Astrocyte (in vitro differentiated cells and primary cell): Measurements from ENCODE around the gene SMAGP. TPM values are rescaled to one million over a fixed set of nuclear protein-coding genes. Genes with fewer than 3 reads are reported as not detected.

ENCODE experiments used
- DNase-seq: peaks from one replicate; pipeline ENCODE4 v3.0.0-alpha.2; 2010; ENCODE audit warnings: low read depth
- FAIRE-seq: peaks from 2 replicates; lab custom pipeline; 2011; peaks lifted over from hg19 to GRCh38; lab: Jason Lieb, UNC
- H2AFZ ChIP-seq: 2 replicates; pipeline ENCODE4 v1.6.0; 2012; ENCODE audit warnings: low read depth, low read length, inconsistent platforms
- H3K27ac ChIP-seq: 2 replicates; pipeline ENCODE4 v1.5.1; 2011; ENCODE audit warnings: low read depth, low read length, inconsistent platforms
- H3K27me3 ChIP-seq: 2 replicates; pipeline ENCODE4 v1.6.0; 2011; ENCODE audit warnings: low read length, inconsistent platforms; ENCODE audit not compliant: insufficient read depth
- H3K36me3 ChIP-seq: 2 replicates; pipeline ENCODE4 v1.5.1; 2011; ENCODE audit warnings: low read length, inconsistent platforms; ENCODE audit not compliant: insufficient read depth
- H3K4me1 ChIP-seq: 2 replicates; pipeline ENCODE4 v1.5.1; 2011; ENCODE audit warnings: low read length, inconsistent platforms; ENCODE audit not compliant: insufficient read depth
- H3K4me2 ChIP-seq: 2 replicates; pipeline ENCODE4 v1.6.0; 2012; ENCODE audit warnings: low read length, inconsistent platforms
- H3K4me3 ChIP-seq: 2 replicates; pipeline ENCODE4 v1.5.1; 2011; ENCODE audit warnings: low read depth, mild to moderate bottlenecking, low read length, inconsistent platforms; ENCODE audit not compliant: insufficient read depth
- H3K79me2 ChIP-seq: 2 replicates; pipeline ENCODE4 v1.6.0; 2012; ENCODE audit warnings: mild to moderate bottlenecking, low read length, inconsistent platforms; ENCODE audit not compliant: insufficient read depth
- H3K9ac ChIP-seq: 2 replicates; pipeline ENCODE4 v1.6.0; 2012; ENCODE audit warnings: mild to moderate bottlenecking, low read length, inconsistent platforms
- H3K9me3 ChIP-seq: 2 replicates; pipeline ENCODE4 v1.5.1; 2012; ENCODE audit warnings: low read depth, mild to moderate bottlenecking, low read length, inconsistent platforms; ENCODE audit not compliant: insufficient read depth
- H4K20me1 ChIP-seq: 2 replicates; pipeline ENCODE4 v1.6.0; 2012; ENCODE audit warnings: low read length, inconsistent platforms; ENCODE audit not compliant: insufficient read depth
- H3K27ac Mint-ChIP-seq: one replicate; pipeline ENCODE4 v1.8.0; 2021; ENCODE audit warnings: mild to moderate bottlenecking, mixed read lengths; ENCODE audit not compliant: unreplicated experiment
- H3K27me3 Mint-ChIP-seq: one replicate; pipeline ENCODE4 v1.8.0; 2021; ENCODE audit warnings: low read depth, mixed read lengths; ENCODE audit not compliant: unreplicated experiment
- H3K36me3 Mint-ChIP-seq: one replicate; pipeline ENCODE4 v1.8.0; 2021; ENCODE audit warnings: low read depth, mixed read lengths; ENCODE audit not compliant: unreplicated experiment
- H3K4me1 Mint-ChIP-seq: one replicate; pipeline ENCODE4 v1.8.0; 2021; ENCODE audit warnings: low read depth, mixed read lengths; ENCODE audit not compliant: unreplicated experiment
- H3K4me3 Mint-ChIP-seq: one replicate; pipeline ENCODE4 v1.8.0; 2021; ENCODE audit warnings: mild to moderate bottlenecking, moderate library complexity, mixed read lengths; ENCODE audit not compliant: unreplicated experiment
- H3K9me3 Mint-ChIP-seq: one replicate; pipeline ENCODE4 v1.8.0; 2021; ENCODE audit warnings: mild to moderate bottlenecking, mixed read lengths; ENCODE audit not compliant: unreplicated experiment
- EZH2 ChIP-seq: IDR thresholded peaks from 2 replicates; pipeline ENCODE4 v1.6.1; 2012; ENCODE audit warnings: mild to moderate bottlenecking, low read length, inconsistent platforms; ENCODE audit not compliant: insufficient read depth
- total RNA-seq: library from RNA; stranded (reverse); gene quantifications from 2 replicates; pipeline ENCODE4 v1.2.1, GENCODE V29; 2021
- TF ChIP-seq, protein P1 (sequence below): IDR thresholded peaks from 2 replicates; pipeline ENCODE4 v1.5.1; 2011; ENCODE audit warnings: low read depth, mild to moderate bottlenecking, inconsistent platforms, low read length, moderate library complexity; ENCODE audit not compliant: insufficient read depth

The SMAGP gene
- total RNA-seq, 1 donor from 2014 or later, result 3.6 TPM

DNA sequence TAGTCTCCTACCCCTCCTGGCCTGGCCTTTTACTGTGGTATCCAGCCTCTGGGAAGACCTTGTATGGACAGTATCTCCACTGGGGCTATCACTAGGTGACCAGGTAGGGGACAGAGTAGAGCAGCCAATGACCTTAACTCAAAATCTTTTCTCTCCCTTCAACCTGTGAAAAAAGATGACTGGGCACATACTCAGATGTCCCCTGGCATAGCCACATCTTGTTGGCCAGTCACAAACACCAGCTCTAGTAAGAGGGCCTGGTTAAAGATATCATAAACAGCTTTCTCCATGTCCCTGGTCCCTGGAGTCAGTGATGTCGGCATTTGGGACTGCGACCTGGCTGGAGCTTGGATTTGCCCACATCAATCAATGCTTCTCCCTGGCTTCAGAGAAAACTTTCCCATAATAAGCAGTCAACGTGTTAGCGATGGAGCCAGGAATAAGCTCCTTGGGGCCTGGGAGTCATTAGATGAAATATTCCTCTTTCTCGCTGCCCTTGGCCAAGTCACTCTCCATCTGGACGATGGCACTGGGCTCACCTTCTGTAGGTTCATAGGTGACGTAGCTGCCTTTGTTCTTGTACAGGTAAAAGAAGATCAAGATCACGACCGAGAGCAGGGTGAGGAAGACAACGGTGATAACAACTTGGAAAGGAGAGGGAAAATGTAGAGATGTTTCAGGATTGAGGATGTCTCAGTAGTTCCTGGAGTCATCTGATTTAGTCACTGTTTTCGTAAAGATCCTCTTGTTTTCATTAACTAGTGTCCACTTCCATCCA lies 24.6 kb downstream of the SMAGP start:
- H3K4me3 Mint-ChIP-seq, result no peak overlapping the region
- Histone ChIP-seq H3K27ac (no peak overlapping the region), H3K27me3 (no peaks in the 10 kb centered on the region), H4K20me1 (peaks cover 13% of the 10 kb centered on the region), H2AFZ (no peak overlapping the region), H3K4me2 (peak overlapping the region; percentile 64), H3K9ac (no peak overlapping the region), H3K4me3 (no peak overlapping the region), H3K9me3 (no peaks in the 10 kb centered on the region), H3K79me2 (peaks cover 32% of the 10 kb centered on the region), H3K4me1 (peaks cover 18% of the 10 kb centered on the region), H3K36me3 (peaks cover 42% of the 10 kb centered on the region)
- FAIRE-seq (no peak), DNase-seq (no peak)
- no peak for TF ChIP-seq EZH2
- TF ChIP-seq, protein P1, sequence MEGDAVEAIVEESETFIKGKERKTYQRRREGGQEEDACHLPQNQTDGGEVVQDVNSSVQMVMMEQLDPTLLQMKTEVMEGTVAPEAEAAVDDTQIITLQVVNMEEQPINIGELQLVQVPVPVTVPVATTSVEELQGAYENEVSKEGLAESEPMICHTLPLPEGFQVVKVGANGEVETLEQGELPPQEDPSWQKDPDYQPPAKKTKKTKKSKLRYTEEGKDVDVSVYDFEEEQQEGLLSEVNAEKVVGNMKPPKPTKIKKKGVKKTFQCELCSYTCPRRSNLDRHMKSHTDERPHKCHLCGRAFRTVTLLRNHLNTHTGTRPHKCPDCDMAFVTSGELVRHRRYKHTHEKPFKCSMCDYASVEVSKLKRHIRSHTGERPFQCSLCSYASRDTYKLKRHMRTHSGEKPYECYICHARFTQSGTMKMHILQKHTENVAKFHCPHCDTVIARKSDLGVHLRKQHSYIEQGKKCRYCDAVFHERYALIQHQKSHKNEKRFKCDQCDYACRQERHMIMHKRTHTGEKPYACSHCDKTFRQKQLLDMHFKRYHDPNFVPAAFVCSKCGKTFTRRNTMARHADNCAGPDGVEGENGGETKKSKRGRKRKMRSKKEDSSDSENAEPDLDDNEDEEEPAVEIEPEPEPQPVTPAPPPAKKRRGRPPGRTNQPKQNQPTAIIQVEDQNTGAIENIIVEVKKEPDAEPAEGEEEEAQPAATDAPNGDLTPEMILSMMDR, result no peak
- H3K36me3 Mint-ChIP-seq, result peaks cover 27% of the 10 kb centered on the region
- no peaks in the 10 kb centered on the region for H3K9me3 Mint-ChIP-seq
- peaks cover 19% of the 10 kb centered on the region for H3K4me1 Mint-ChIP-seq
- no peak overlapping the region for H3K27ac Mint-ChIP-seq
- peaks cover 2% of the 10 kb centered on the region for H3K27me3 Mint-ChIP-seq

DNA sequence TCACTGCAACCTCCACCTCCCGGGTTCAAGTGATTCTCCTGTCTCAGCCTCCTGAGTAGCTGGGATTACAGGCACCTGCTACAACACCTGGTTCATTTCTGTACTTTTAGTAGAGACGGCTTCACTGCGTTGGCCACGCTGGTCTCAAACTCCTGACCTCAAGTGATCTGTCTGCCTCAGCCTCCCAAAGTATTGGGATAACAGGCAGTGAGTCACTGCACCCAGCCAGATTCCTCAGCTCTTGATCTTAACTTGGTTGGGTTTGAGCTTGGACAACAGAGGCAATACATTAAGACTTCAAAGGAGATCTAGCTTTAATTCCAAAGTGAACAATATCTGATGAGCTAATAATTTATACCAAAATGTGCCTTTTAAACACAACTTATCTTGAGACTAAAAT lies 25.9 kb downstream of the SMAGP start:
- H3K4me2 ChIP-seq, result no peak overlapping the region
- H3K4me3 Mint-ChIP-seq, result no peak overlapping the region
- H3K27me3 ChIP-seq, result no peaks in the 10 kb centered on the region
- no peak overlapping the region for H2AFZ ChIP-seq
- H3K4me1 ChIP-seq, result peaks cover 26% of the 10 kb centered on the region
- peaks cover 2% of the 10 kb centered on the region for H3K27me3 Mint-ChIP-seq
- peaks cover 27% of the 10 kb centered on the region for H3K36me3 Mint-ChIP-seq
- H3K27ac Mint-ChIP-seq, result no peak overlapping the region
- no peak for TF ChIP-seq EZH2
- TF ChIP-seq, protein P1, result no peak
- DNase-seq (peak; percentile 38), FAIRE-seq (no peak)
- peaks cover 43% of the 10 kb centered on the region for H3K79me2 ChIP-seq
- H3K36me3 ChIP-seq, result peaks cover 47% of the 10 kb centered on the region
- H4K20me1 ChIP-seq, result peaks cover 19% of the 10 kb centered on the region
- H3K9ac ChIP-seq, result no peak overlapping the region
- H3K4me1 Mint-ChIP-seq, result peaks cover 23% of the 10 kb centered on the region
- H3K9me3 ChIP-seq, result no peaks in the 10 kb centered on the region
- no peaks in the 10 kb centered on the region for H3K9me3 Mint-ChIP-seq
- no peak overlapping the region for H3K4me3 ChIP-seq
- H3K27ac ChIP-seq, result no peak overlapping the region

DNA sequence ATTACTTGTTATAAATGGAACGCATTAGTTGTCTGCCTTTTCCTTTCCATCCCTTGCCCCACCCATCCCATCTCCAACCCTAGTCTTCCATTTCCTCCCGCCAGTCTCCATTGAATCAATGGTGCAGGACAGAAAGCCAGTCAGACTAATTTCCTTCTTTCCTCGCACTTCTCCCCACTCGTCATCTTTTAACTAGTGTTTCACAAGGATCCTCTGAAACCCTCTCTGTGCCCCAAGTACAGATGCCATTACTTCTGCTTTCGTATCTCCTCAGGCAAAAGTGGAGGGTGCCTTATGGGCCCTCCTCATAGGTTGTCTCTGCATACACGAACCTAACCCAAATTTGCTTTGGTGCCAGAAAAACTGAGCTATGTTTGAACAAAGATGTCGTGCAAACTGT lies 27.3 kb downstream of the SMAGP start:
- TF ChIP-seq, protein P1, result no peak
- no peak for TF ChIP-seq EZH2
- Mint-ChIP-seq H3K9me3 (no peaks in the 10 kb centered on the region), H3K27ac (no peak overlapping the region), H3K4me1 (peaks cover 24% of the 10 kb centered on the region), H3K27me3 (no peaks in the 10 kb centered on the region), H3K36me3 (peaks cover 26% of the 10 kb centered on the region), H3K4me3 (no peak overlapping the region)
- Histone ChIP-seq H3K4me1 (peaks cover 31% of the 10 kb centered on the region), H2AFZ (no peak overlapping the region), H3K4me2 (no peak overlapping the region), H3K79me2 (peaks cover 39% of the 10 kb centered on the region), H4K20me1 (peaks cover 15% of the 10 kb centered on the region), H3K9ac (no peak overlapping the region), H3K27ac (no peak overlapping the region), H3K36me3 (peaks cover 44% of the 10 kb centered on the region), H3K27me3 (no peaks in the 10 kb centered on the region), H3K4me3 (no peak overlapping the region), H3K9me3 (no peaks in the 10 kb centered on the region)
- no peak for DNase-seq
- no peak for FAIRE-seq
